Endothelial cell (in vitro differentiated cells): ENCODE data around the gene PPP1R37. TPM values are rescaled to one million over a fixed set of nuclear protein-coding genes. Genes with fewer than 3 reads are reported as not detected.

Experiments used
- DNase-seq: peaks from one replicate; pipeline ENCODE4 v3.0.0; 2021; ENCODE audit warnings: low spot score
- H3K27ac Mint-ChIP-seq: one replicate; pipeline ENCODE4 v1.8.0; 2021; ENCODE audit warnings: mixed read lengths, inconsistent platforms; ENCODE audit not compliant: unreplicated experiment
- H3K27me3 Mint-ChIP-seq: one replicate; pipeline ENCODE4 v1.8.0; 2021; ENCODE audit warnings: mild to moderate bottlenecking, moderate library complexity, mixed read lengths, inconsistent platforms; ENCODE audit not compliant: unreplicated experiment
- H3K36me3 Mint-ChIP-seq: one replicate; pipeline ENCODE4 v1.8.0; 2021; ENCODE audit warnings: mild to moderate bottlenecking, low read depth, mixed read lengths, inconsistent platforms; ENCODE audit not compliant: unreplicated experiment
- H3K4me1 Mint-ChIP-seq: one replicate; pipeline ENCODE4 v1.8.0; 2021; ENCODE audit warnings: mild to moderate bottlenecking, mixed read lengths, inconsistent platforms; ENCODE audit not compliant: unreplicated experiment
- H3K4me3 Mint-ChIP-seq: one replicate; pipeline ENCODE4 v1.8.0; 2021; ENCODE audit warnings: mild to moderate bottlenecking, mixed read lengths, inconsistent platforms; ENCODE audit not compliant: unreplicated experiment
- H3K9me3 Mint-ChIP-seq: one replicate; pipeline ENCODE4 v1.8.0; 2021; ENCODE audit warnings: mixed read lengths, inconsistent platforms; ENCODE audit not compliant: unreplicated experiment
- CTCF ChIP-seq: fragments of 200-600 bp; sonication (generic); IDR thresholded peaks from one replicate; pipeline ENCODE4 v1.5.0; 2021; ENCODE audit warnings: antibody characterized with exemption; ENCODE audit not compliant: unreplicated experiment
- total RNA-seq: library from RNA; stranded (reverse); fragmentation: NEBNext Ultra II Directional; extraction: Animal tissue kit (Norgen Biotek cat#: 25700); gene quantifications from one replicate; pipeline ENCODE4 v1.2.1, GENCODE V29; 2021; ENCODE audit not compliant: unreplicated experiment

PPP1R37 gene
- total RNA-seq, 1 donor from 2014 or later: 34.7 TPM

- Mint-ChIP-seq H3K9me3 (no peaks in the 10 kb centered on the region), H3K4me3 (no peak overlapping the region), H3K36me3 (peaks cover 59% of the 10 kb centered on the region), H3K27ac (no peak overlapping the region), H3K4me1 (peaks cover 6% of the 10 kb centered on the region), H3K27me3 (peaks cover 4% of the 10 kb centered on the region)
- DNase-seq: no peak
- TF ChIP-seq CTCF: no peak
Observed at GRCh38 chr19:45058622-45059159, 34.3 kb upstream of the PPP1R37 start.

- H3K36me3 Mint-ChIP-seq: peaks cover 55% of the 10 kb centered on the region
- H3K27ac Mint-ChIP-seq: no peak overlapping the region
Observed at GRCh38 chr19:45059258-45059965, 33.6 kb upstream of the PPP1R37 start.

GRCh38 chr19:45061965-45062364 lies 31.0 kb upstream of the PPP1R37 start:
- H3K27ac Mint-ChIP-seq: no peak overlapping the region
- H3K36me3 Mint-ChIP-seq: peaks cover 46% of the 10 kb centered on the region
- H3K9me3 Mint-ChIP-seq: no peaks in the 10 kb centered on the region
- DNase-seq: no peak
- no peak for TF ChIP-seq CTCF
- peaks cover 6% of the 10 kb centered on the region for H3K4me1 Mint-ChIP-seq
- no peak overlapping the region for H3K4me3 Mint-ChIP-seq
- H3K27me3 Mint-ChIP-seq: peaks cover 4% of the 10 kb centered on the region

More at GRCh38 chr19:45059258-45059965, 33.6 kb upstream of the PPP1R37 start:
- DNase-seq: peak; percentile 87
- peak; percentile 94 for TF ChIP-seq CTCF
- H3K27me3 Mint-ChIP-seq: peaks cover 4% of the 10 kb centered on the region
- H3K9me3 Mint-ChIP-seq: no peaks in the 10 kb centered on the region
- peaks cover 6% of the 10 kb centered on the region for H3K4me1 Mint-ChIP-seq
- no peak overlapping the region for H3K4me3 Mint-ChIP-seq

- Mint-ChIP-seq H3K36me3 (peaks cover 34% of the 10 kb centered on the region), H3K27ac (peak overlapping the region; percentile 24), H3K27me3 (peaks cover 4% of the 10 kb centered on the region), H3K9me3 (no peaks in the 10 kb centered on the region), H3K4me3 (no peak overlapping the region), H3K4me1 (peaks cover 3% of the 10 kb centered on the region)
- DNase-seq: no peak
- no peak for TF ChIP-seq CTCF
Observed at GRCh38 chr19:45063851-45064801, 28.9 kb upstream of the PPP1R37 start.
